ENCODE data around the gene SMG5.

Gene SMG5

DNA sequence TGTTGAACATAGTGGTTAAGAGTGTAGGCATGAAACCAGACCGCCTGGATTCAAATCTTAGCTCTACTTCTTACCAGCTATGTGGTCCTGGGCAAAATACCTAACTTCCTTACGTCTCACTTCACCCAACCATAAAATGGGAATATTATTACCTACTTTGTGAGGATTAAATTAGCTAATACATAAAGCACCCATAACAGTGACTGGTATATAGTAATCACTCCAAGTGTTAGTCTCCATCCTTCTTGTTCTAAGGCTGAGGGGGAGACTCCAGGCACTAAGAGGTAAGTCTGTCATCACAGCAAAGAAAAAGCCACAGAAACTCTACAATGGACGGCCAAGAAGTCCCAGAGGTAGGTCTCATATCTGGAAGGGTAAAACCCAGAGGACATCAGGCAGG is 2.8 kb downstream of the SMG5 start:
- no peak for DNase-seq (ENCODE audit: low spot score)

DNA sequence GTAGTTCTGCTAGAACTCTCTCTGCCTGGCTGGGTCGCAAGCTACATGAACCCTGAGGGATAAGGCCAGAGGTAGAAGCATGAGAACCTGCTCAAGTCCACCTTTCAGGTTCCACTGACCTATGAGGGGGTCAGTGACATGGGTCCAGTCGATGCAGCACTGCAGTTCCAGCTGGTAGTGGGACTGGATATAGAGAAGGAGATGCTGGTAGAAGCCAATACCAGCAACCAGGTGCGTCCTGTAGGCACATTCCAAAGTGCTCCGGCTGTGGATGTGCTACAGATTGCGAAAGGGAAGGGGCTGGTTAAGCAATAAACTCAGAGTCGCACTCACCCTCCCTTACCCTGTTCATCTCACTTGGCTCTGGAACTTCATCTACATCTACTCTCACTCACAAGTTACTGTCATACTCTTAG is 5.7 kb downstream of the SMG5 start:
- DNase-seq (ENCODE audit: low spot score) = no peak

DNA sequence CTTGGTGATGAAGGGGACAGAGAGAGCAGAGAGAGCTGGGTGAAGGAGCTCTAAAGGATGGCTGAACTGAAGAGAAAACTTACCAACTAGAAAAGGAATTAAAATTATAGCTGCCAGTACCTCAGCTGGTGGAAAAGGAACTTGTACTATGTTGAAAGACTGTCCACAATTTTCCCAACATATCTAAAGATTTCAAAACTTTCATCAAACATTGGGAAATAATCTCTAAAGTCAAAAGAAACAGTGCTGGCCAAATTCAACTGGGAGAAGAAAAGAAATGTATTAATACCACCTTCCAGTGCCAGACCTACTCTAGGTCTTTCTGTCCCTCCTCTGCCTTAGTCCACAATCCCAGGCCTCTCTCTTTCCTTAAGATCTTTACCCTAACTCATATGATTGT is 6.1 kb downstream of the SMG5 start:
- DNase-seq (ENCODE audit: low spot score) = no peak

DNA sequence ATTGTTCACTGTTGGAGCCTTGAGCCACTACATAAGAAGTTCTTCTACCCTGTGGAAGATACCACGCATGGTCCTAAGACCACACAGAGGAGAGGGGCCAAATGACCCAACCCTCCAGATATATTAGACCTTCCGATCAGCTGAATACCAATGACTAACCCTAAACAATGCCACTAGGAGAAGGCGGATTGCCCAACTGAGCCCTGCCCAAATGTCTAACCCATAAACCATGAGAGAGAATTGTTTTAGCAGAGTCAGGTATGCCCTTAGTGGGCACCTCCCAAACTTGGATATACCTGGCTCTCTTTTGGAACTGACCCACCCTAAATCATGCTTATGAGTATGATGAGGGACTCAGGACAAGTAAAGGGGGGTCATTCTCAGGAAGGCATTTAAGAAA is 12.3 kb downstream of the SMG5 start:
- DNase-seq (ENCODE audit: low spot score) = no peak

DNA sequence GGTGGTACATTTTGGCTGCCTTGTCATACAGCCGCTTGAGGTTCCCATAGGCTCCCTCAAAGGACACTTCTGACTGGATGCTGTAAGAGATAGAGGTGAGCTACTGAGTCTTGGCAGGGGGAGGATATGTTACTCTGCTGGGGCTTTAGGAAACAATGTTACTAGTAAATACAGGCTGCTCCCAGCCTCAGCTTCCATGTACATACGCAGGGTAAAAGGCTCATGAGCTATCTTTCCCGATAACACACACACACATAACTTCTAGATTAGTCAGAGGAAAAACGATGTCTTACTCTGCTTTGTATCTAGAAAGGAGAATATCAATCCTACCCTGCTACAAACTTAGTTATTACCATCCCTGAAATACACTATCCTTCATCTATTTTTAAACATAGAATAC is 14.3 kb downstream of the SMG5 start:
- DNase-seq (ENCODE audit: low spot score) = no peak

DNA sequence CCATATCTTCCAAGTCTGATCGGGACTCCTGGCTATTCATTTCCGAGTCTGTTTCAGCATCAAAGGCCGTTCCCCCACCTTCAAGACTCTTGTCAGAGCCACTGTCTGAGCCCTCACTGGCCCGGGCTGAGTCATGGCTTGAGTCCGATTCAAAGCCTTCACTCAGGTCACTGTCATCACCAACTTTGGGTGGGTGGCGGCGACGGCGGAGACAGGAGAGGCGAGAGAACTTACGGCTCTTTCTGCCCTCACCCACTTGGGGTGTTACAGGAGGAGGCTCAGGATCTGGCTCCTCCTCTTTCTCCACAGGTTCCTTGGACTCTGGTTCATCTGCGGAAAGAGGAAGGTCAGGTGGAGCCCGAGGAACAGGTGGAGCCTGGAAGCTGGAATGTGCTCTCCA is 16.6 kb downstream of the SMG5 start:
- no peak for DNase-seq (ENCODE audit: low spot score)

DNA sequence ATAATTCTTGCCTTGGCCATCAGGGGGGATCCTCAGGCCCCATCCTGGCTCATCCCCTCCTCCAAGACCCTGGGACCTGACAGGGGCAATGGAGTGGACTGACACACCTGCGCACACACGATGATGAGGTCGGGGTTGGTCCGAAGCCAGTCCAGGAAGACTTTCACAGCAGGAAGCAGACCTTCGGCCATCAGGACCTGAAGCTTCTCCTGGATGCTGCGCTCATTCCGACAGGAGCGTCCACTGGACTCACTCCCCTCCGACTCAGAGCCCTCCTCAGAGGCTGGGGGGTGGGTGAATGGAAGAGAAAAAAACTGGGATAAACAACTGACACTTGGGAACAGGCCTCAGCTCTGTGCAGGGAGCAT is 19.4 kb downstream of the SMG5 start:
- DNase-seq (ENCODE audit: low spot score) = no peak

DNA sequence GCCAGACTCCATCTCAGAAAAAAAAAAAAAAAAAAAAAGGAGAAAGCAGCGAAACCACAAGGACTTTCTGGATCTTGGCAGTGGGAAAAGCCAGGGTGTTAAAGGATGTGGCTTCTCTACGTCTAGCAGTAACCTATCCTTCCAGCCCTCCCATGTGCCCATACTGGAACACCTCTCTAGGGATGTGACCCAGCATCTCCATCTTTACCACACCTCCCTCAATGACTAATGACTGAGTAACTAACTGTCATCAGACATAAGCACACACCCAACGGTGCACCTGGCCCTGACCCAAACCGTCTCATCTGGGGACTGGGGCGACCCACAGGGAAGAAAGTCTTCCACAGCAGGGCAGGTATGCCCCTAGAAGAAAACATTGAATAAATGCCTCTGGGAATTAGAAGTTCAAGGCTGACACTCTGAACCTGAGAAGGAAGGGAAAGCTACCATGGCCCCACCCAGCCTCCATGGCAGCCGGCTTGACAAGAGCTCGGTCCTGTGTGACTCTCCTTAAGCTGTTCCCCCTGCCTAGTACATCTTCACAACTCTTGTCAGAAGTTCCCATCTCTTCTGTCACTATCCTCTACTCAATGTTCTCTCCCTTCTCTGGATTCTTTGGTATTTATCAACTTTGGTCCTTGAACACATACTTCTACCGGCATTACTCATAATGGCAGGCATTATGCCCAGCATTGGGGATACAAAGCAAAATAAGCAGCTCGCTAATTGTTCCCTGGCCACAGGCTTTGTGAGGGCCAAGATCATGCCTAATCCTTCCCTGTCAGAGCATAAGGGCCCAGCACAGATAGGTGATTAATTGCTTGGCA is 20.0 kb downstream of the SMG5 start:
- no peak for DNase-seq (ENCODE audit: low spot score)

DNA sequence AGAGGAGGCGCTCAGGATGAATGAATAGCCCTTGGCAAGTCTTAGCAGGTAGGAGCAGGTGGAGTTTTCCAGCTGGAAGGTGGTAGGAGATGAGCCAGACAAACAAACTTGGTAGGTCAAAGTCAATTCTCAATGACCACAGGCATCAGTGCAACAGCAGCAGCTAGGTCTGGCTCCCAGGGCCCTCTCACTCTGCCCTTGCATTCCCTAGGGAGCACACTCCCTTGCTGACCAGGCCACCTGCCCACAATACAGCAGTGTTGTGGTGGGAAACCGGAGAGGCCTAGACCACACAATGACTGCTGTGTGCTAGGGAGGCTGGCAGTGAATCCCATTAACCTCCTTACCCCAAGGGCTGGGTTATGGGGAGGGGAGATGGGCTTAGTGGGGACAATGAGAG is 21.7 kb downstream of the SMG5 start:
- DNase-seq (ENCODE audit: low spot score) = no peak

DNA sequence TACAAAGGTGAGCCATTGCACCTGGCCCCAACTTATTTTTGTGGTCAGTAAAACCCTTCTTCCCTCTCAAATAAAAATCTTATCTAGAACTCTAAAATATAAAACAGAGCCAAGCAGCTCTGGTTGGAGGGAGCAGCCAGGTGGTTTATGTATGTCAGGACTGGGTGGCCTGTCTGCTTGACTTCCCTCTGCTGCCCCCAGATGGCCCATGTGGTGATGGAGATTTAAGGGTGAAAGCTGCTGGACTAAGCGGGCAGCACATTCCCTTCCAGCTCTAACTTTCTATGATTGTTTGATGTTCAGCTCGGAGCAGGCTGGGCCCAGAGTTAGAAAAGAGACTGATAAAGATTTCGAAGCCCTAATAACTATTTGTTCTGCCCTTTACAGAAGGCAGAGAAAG is 22.8 kb downstream of the SMG5 start:
- DNase-seq (ENCODE audit: low spot score) = no peak

DNA sequence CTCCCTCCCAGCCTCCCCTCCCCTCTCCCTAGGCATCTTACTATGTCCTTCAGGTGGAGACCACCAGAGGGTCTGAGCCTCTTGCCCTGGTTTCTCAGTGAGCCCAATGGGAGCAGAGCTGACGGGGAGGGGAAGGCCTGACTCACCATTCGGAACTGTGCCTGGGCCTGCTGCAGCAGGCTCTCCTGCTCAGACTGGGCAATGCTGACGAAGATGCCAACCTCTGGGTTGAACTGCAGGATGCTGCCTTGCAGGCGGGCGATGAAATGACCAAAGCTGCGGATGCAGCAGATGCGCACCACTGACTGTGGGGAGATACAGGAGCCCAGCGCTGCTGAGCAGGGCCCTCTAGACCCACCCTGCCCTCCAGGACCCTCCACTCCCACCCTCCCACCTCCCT is 23.8 kb downstream of the SMG5 start:
- no peak for DNase-seq (ENCODE audit: low spot score)

DNA sequence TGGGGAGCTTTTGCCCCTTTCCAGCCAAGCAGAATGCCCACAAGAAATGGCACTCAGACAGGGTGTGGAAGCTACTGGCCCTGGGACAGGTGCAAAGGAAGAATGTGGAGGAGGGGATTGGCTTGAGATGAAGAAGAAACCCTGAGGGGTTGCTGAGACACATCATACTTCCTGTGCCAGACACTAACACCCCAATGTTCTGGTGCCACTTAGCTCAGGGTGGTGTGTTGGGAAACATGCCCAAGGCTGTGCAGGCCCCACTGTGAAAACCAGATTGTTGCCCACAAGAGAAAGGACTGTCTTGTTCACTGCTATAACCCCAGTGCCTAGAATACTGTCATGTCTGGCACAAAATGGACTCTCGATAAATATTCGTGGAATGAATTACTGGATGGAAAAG is 24.9 kb downstream of the SMG5 start:
- no peak for DNase-seq (ENCODE audit: low spot score)

DNA sequence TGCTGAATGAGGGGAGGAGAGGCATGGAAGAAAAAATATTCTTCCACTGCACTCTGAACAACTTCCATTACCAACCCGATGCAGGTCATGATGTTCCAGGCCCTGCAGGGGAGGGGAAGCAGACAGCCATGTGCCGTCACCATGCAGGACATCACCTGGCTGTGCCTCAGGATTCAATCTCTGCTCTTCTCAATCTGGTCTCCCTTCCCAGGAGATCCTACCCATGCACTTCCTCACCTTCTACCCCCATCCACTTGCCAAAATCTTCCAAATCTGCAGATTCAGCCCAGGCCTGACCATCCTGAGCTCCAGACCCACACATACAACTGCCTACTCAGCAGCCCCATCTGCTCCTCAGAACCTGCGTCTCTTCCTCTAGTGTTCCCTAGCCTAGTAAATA is 29.0 kb downstream of the SMG5 start:
- DNase-seq (ENCODE audit: low spot score) = no peak

DNA sequence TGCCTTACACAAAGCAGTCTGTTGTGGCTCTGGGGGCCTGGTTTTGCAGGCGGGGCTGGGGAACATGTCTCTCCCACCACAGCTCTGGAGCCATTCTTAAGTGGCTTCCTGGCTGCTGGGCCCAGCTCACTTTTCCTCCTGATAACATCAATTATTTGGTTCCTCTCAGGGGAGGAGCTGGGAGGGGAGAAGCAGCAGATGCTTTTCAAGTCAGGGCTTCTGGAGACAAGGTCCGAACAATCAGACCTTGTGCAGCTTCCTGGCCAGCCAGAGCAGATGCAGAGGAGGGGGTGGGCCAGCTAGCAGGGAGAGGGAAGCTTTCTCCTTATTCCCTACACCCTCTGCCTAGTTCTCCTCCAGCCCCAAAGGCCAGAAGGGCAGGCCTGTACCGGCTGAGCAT is 31.1 kb downstream of the SMG5 start:
- no peak for DNase-seq (ENCODE audit: low spot score)

DNA sequence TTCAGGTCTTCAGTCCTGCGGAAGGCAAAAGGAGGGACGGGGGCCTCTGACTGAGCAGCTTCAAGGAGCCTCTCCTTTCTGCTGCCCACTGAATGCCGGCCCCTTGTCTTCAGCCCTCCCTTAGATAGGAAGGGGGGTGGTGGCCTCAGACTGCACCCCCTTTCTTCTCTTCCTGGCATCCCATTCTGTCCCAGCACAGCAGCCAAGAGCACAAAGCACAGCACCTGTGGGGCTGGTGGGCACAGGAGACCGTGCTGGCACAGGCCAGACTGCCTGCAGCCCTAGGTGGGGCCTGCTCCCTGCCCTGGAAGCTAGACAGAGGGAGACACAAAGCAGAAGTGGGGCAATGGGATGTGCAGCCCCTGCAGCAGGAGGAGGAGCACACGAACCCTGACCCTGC is 33.0 kb downstream of the SMG5 start:
- DNase-seq (ENCODE audit: low spot score) = no peak

DNA sequence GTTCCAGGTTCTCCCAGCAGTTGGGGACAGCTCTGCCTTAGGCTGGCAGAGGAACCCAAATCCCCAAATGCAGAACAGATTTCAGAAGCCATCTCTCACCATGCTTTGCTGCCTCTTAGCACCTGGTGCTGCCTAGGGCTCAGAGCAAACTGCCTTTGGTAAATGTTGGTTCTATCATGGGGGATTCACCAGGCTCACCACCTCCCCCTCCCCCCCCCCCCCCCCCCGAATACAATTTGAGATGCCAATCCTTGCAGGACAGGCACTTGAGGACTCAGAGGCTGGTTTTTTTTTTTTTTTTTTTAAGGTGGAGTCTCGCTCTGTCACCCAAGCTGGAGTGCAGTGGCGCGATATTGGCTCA is 34.3 kb downstream of the SMG5 start:
- no peak for DNase-seq (ENCODE audit: low spot score)

DNA sequence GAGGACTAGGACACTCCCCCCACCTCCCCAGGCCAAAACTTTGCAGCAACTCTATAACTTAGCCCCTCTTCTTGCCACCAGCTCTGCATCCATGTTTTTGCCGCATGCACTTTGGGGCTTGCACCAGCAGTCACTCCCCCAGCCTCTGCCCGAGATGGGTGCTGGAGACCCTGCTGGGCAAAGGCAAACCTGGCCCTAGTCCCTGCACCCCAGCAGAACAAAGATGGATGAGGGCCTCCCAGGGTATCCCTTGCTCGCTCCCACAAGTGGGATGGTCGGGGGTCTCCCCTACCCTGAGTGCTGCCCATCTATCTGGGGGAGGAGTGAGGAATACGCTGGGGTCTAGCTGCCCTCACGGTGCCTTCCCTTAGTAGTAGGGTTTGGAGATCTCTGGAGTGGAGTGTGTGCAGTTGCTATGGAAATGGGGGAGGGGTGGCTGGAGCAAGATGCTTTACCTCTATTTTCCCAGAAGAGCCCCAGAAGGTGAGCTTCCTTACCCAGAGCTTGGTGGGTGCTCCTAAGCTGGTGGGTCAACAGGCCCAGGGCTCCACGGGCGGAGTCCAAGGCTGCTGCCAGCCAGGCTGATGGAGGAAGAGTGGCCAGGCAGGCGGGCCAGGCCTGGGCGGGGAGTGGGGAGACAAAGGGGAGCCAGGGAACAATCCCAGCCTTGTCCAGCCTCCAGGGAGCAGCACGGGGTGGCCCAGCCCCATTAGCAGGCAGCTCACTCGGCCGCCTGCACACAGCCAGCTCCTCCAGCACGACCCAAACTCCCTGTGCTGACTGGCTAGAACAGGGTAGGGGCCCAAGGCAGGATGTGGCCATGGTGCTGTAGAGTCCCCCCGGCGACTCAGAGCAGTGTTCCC is 34.9 kb downstream of the SMG5 start, which contains the start of gene PAQR6:
Gene PAQR6, minus strand, starts transcription at position 597 of the 863 bp plus-strand sequence. CDS start 1,325 bp downstream, outside the sequence.
- DNase-seq (ENCODE audit: low spot score) = peak; percentile 59

DNA sequence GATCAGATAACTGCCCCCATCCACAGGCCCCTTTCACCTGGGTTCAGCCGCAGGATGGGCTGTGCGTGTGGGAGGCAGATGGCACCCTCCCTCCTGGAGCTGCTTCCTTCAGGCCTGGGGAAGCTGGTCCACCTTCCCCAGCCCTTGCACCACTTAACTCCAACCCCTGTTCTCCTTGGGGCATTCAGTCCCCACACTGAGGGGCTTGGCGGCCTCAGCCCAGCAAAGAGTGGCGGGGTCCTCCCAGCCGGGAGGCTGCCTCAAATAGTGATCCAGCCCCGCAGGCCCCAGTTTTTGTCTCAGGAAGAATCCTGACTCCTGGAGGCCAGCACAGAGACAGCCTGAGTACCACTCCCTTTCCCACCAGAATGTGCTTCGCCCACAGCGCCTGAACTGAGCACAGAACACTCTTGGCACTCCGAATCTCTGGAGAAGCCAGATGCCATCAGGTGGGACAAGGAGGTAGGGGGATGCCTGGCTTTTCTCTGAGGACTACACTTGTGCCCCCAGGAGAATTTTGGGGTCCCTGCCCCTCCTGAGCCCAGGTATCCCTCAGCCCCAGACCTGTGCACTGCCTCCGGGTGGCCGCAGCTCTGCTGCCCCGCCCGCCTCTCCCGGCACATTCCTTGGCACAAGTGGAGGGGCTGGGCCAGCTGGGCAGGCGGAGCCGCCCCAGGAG is 35.7 kb downstream of the SMG5 start:
- peak; percentile 57 for DNase-seq (ENCODE audit: low spot score)

DNA sequence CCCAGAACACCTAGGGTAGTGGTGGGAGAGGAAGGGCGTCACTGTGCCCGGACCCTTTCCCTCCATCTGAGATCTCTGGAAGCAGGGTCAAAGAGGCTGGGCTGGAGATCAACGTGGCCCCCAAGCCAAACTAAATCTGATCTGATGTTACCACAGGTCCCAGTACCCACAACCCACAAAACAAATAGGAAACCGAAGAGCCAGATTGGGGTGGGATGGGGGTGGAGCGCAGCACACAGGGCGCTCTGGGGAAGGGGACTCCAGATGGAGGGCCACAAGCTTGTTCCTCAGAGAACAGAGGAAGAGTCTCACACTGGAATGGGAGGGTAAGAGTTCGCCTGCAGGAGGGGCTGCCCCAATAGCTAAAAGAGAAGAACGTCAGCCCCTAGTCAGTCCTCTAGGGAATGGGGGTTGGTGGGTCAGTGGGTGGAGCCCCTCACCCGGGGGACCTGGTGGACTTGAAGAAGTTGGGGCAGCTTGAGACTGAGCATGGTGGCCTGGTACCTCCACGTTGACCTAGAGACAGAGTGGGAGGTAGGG is 36.3 kb downstream of the SMG5 start:
- DNase-seq (ENCODE audit: low spot score) = no peak

DNA sequence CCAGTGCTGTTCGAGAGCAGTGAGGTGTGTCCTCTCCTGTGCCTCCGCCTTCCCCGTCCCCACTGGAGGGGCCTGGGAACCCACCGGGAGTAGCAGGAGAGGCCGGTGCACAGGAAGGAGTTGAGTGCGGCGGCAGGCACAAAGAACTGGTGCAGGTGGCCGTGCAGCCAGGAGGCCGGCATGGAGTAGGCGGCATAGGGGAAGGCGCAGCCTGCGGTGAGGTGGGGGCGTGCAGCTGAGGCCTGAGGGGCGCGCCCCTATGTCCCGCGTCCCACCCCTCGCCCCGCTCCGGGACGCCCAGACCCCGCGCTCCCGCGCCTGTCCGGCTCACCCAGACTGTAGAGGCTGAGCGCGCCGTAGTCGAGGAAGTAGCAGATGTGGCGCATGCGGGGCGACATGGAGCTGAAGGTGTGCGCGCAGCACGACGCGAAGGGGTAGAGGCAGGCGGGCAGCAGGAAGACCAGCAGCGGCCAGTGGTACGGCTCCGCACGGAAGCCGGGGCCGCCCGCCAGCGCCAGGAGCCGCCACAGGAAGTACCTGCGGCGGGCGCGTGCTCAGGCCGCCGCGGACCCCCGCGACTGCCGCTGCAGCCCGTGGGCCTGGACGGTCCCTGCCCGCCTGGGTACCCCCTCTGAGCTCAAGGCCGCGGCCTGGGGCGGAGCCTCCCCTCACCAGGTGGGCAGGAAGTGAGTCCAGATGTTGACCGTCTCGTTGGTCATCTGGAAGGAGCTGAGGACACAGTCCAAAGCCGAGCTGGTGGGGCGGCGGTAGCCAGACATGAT is 37.0 kb downstream of the SMG5 start:
- DNase-seq (ENCODE audit: low spot score) = peak; percentile 63

DNA sequence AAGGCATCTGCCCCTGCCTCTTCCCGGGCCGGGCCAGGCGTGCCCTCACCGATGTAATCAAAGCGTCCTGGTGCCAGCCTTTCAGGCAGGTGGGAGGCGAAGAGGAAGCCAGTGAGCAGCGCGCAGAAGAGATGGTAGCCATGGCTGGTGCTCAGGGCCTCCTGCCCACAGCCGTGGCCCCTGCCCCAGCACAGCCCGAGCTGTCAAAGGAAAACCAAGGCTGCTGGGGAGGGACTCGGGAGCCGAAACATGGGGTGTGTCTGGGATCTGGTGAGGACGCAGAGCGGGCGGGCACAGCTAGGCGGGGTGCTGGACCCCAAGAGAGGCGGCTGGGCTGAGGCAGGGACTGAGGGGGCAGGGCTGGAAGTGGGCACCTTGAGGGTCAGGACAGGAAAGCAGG is 37.9 kb downstream of the SMG5 start:
- peak; percentile 50 for DNase-seq (ENCODE audit: low spot score)

DNA sequence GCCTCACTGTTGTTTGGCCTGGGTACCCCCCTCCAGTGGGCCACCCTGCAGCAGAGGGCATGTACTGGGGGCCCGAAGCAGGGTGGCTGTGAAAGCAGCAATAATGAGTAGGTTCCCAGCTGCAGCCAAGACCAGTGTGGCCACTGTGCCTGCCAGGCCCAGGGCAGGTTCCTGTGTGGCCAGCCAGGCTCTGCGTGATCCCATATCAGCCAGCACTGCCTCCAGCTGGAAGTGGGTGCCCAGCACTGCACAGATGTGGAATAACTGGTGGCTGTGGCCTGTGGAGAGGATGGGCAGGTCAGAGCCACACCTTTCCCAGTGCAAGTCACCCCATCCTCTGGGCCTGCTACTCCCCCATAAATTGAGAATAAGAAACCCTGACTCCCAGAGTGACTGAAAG is 38.5 kb downstream of the SMG5 start:
- no peak for DNase-seq (ENCODE audit: low spot score)

All from D341Med (cell line).